Body of pancreas (tissue), 4 donors: ENCODE results near the gene PDE1A. TPM values are rescaled to one million over a fixed set of nuclear protein-coding genes. Genes with fewer than 3 reads are reported as not detected.

Experiments
- ATAC-seq: fragments of 150-250 bp; one replicate; pipeline ENCODE4 v1.9.1; 2016
- DNase-seq, 4 donors: peaks; one replicate each; pipeline ENCODE4 v3.0.0-alpha.2; 2019
- H3K27ac ChIP-seq, 4 donors: fragments of 200-600 bp; sonication (generic); 1 replicate in 3 of 4; 2 replicates in 1 of 4; pipeline versions ENCODE4 v1.5.1 to v1.6.1; 2016 to 2019; ENCODE audit warnings: mild to moderate bottlenecking in 1 of 4, mixed read lengths in 1 of 4, moderate library complexity in 1 of 4
- H3K27me3 ChIP-seq, 2 donors: fragments of 200-600 bp; sonication (generic); one replicate each; pipeline ENCODE4 v1.6.0; 2016; ENCODE audit warnings: mild to moderate bottlenecking in 1 of 2
- H3K36me3 ChIP-seq, 2 donors: fragments of 200-600 bp; sonication (generic); replicated peaks in 1 of 2; 2 replicates each; pipeline ENCODE4 v1.5.1; 2016; ENCODE audit warnings: low read depth in 2 of 2; ENCODE audit not compliant: insufficient read depth in 1 of 2
- H3K4me1 ChIP-seq: fragments of 200-600 bp; sonication (generic); one replicate; pipeline ENCODE4 v1.6.0; 2016
- H3K4me3 ChIP-seq, 2 donors: fragments of 200-600 bp; sonication (generic); 1 replicate in 1 of 2; 2 replicates in 1 of 2; pipeline ENCODE4 v1.5.1; 2016 to 2019
- H3K9me3 ChIP-seq, 3 donors: fragments of 200-600 bp; sonication (generic); 1 replicate in 2 of 3; 2 replicates in 1 of 3; pipeline ENCODE4 v1.5.1; 2016
- CTCF ChIP-seq, 7 experiments: fragments of 450-650 bp in 4 of 7; fragments of 200-600 bp in 3 of 7; sonication (generic) in 3 of 7; IDR thresholded peaks; one replicate each; pipeline ENCODE4 v1.5.1; 2016 to 2019; ENCODE audit warnings: antibody characterized with exemption in 7 of 7
- POLR2A ChIP-seq, 3 donors: fragments of 450-650 bp; IDR thresholded peaks; one replicate each; pipeline ENCODE4 v1.6.1; 2016; ENCODE audit warnings: antibody characterized with exemption in 3 of 3, mild to moderate bottlenecking in 2 of 3
- WGBS, 2 donors: methylation state at CpG; one replicate each; pipeline ENCODE4 v1.1.5; 2017; 5-methylcytosine and 5-hydroxymethylcytosine counted together
- intact Hi-C: fragments of 100-400 bp; cut with DNase I; formaldehyde crosslinking; loops from one replicate; pipeline ENCODE4 v1.15.1; 2023
- total RNA-seq, 2 donors: library from RNA; depleted of rRNA; stranded (reverse); fragments of >200 nt; gene quantifications; one replicate each; pipeline ENCODE4 v1.1.0, GENCODE V29; 2016

PDE1A gene
- total RNA-seq, 2 donors from 2014 or later: 4.0 to 4.2 TPM

GRCh38 chr2:182148344-182148743, 278.5 kb downstream of the PDE1A start:
- Histone ChIP-seq H3K27me3 (no peaks in the 10 kb centered on the region), H3K4me3 (no peak overlapping the region), H3K27ac (no peak overlapping the region), H3K36me3 (no peaks in the 10 kb centered on the region), H3K4me1 (peaks cover 7% of the 10 kb centered on the region), H3K9me3 (no peaks in the 10 kb centered on the region)
- 17 to 23% methylated on average over 2 of the region's 2 CpGs for whole genome bisulfite sequencing, 2 donors
- intact Hi-C loops: no loop called here
- TF ChIP-seq POLR2A (IDR thresholded peaks at IDR 0.05): no peak
- TF ChIP-seq CTCF (IDR thresholded peaks at IDR 0.05): no peak
- ATAC-seq (no peak), DNase-seq (peak in 1 of 4 donors; percentile 4)

GRCh38 chr2:182144776-182145165, 282.1 kb downstream of the PDE1A start:
- TF ChIP-seq CTCF (IDR thresholded peaks at IDR 0.05) (no peak), POLR2A (IDR thresholded peaks at IDR 0.05) (no peak)
- H3K27ac ChIP-seq: peak overlapping the region in 2 of 4 donors; percentile 19 to 27
- H3K27me3 ChIP-seq: no peaks in the 10 kb centered on the region
- peaks cover 7% of the 10 kb centered on the region for H3K4me1 ChIP-seq
- peak; percentile 33 for ATAC-seq
- H3K4me3 ChIP-seq: no peak overlapping the region
- 36 to 38% methylated on average over 1 of the region's 1 CpG for WGBS, 2 donors
- intact Hi-C loops: no loop called here
- H3K36me3 ChIP-seq: no peaks in the 10 kb centered on the region
- DNase-seq: peak in 1 of 4 donors; percentile 3
- no peaks in the 10 kb centered on the region for H3K9me3 ChIP-seq

GRCh38 chr2:182144041-182144775, 282.6 kb downstream of the PDE1A start:
- H3K4me3 ChIP-seq: no peak overlapping the region
- DNase-seq: no peak
- peak overlapping the region in 2 of 4 donors; percentile 19 to 30 for H3K27ac ChIP-seq
- H3K27me3 ChIP-seq: no peaks in the 10 kb centered on the region
- peak; percentile 40 for ATAC-seq
- intact Hi-C loops: no loop called here
- H3K36me3 ChIP-seq: no peaks in the 10 kb centered on the region
- WGBS, 2 donors: 45 to 50% methylated on average over 7 of the region's 7 CpGs
- H3K9me3 ChIP-seq: no peaks in the 10 kb centered on the region
- H3K4me1 ChIP-seq: peaks cover 7% of the 10 kb centered on the region
- no peak for TF ChIP-seq CTCF (IDR thresholded peaks at IDR 0.05)

- no peak for TF ChIP-seq POLR2A (IDR thresholded peaks at IDR 0.05)
- no peak for TF ChIP-seq CTCF (IDR thresholded peaks at IDR 0.05)
- H3K4me3 ChIP-seq: no peak overlapping the region
- 62 to 64% methylated on average over 6 of the region's 6 CpGs for WGBS, 2 donors
- no peaks in the 10 kb centered on the region for H3K36me3 ChIP-seq
- H3K4me1 ChIP-seq: no peaks in the 10 kb centered on the region
- no peak for ATAC-seq
- no peaks in the 10 kb centered on the region for H3K9me3 ChIP-seq
- DNase-seq: no peak
- intact Hi-C loops: no loop called here
- no peak overlapping the region for H3K27ac ChIP-seq
- no peaks in the 10 kb centered on the region for H3K27me3 ChIP-seq
Measured at GRCh38 chr2:182142062-182142461, 284.8 kb downstream of the PDE1A start.

GRCh38 chr2:182134201-182134600, 292.6 kb downstream of the PDE1A start:
- intact Hi-C loops: no loop called here

More at GRCh38 chr2:182134201-182134600, 292.6 kb downstream of the PDE1A start:
- ATAC-seq (no peak), DNase-seq (no peak)
- WGBS, 2 donors: 35 to 47% methylated on average over 1 of the region's 1 CpG
- H3K27ac ChIP-seq: no peak overlapping the region
- no peaks in the 10 kb centered on the region for H3K27me3 ChIP-seq
- no peak overlapping the region for H3K4me3 ChIP-seq
- H3K9me3 ChIP-seq: no peaks in the 10 kb centered on the region
- TF ChIP-seq POLR2A (IDR thresholded peaks at IDR 0.05) (no peak), CTCF (IDR thresholded peaks at IDR 0.05) (no peak)
- H3K36me3 ChIP-seq: no peaks in the 10 kb centered on the region
- H3K4me1 ChIP-seq: no peaks in the 10 kb centered on the region
